HPDE6-E6E7 (cell line): Measurements from ENCODE around the gene IRF7.

Experiments used
- DNase-seq: peaks from one replicate; pipeline ENCODE4 v3.0.0; 2011; ENCODE audit warnings: missing footprints; ENCODE audit errors: extremely low spot score

IRF7 gene

GRCh38 chr11:620935-621814 lies 5.4 kb upstream of the IRF7 start:
- no peak for DNase-seq

GRCh38 chr11:620201-620600 lies 4.5 kb upstream of the IRF7 start:
- DNase-seq: no peak

- DNase-seq: no peak
These were observed 3.9 kb upstream of the IRF7 start for GRCh38 chr11:619628-620050.

GRCh38 chr11:618856-619627 lies 3.3 kb upstream of the IRF7 start:
- DNase-seq: no peak

- no peak for DNase-seq
These were observed 2.3 kb upstream of the IRF7 start for GRCh38 chr11:617912-618682.

GRCh38 chr11:617199-617911 lies 1.6 kb upstream of the IRF7 start:
- DNase-seq: no peak

GRCh38 chr11:616320-617198 lies 809 bp upstream of the IRF7 start:
- DNase-seq: no peak

- no peak for DNase-seq
These were observed 887 bp downstream of the IRF7 start for GRCh38 chr11:614623-615503.

GRCh38 chr11:614021-614622 lies 1.6 kb downstream of the IRF7 start:
- no peak for DNase-seq

GRCh38 chr11:613369-613968 lies 2.3 kb downstream of the IRF7 start:
- DNase-seq: peak; percentile 50

- no peak for DNase-seq
These were observed 2.8 kb downstream of the IRF7 start for GRCh38 chr11:612961-613300.

GRCh38 chr11:612201-612960 lies 3.4 kb downstream of the IRF7 start:
- DNase-seq: no peak

GRCh38 chr11:611001-611996 lies 4.5 kb downstream of the IRF7 start:
- no peak for DNase-seq

- no peak for DNase-seq
These were observed 5.5 kb downstream of the IRF7 start for GRCh38 chr11:610146-610801.

- DNase-seq: no peak
These were observed 6.4 kb downstream of the IRF7 start for GRCh38 chr11:609341-609811.

- DNase-seq: no peak
These were observed 6.9 kb downstream of the IRF7 start for GRCh38 chr11:608791-609251.
